ENCODE data around the gene MCCC2. TPM values are rescaled to one million over a fixed set of nuclear protein-coding genes. Genes with fewer than 3 reads are reported as not detected.
A peak's percentile ranks its signal among the peaks of the same experiment; 100 is the strongest.

The MCCC2 gene
- total and polyA plus RNA-seq, 10 of the 15 experiments (the other 5 are each of a cell fraction or from before 2014, with no cell fraction given): 22.2 to 106 (median 77.7) TPM

- TF ChIP-seq WRNIP1 (IDR thresholded peaks at IDR 0.05; ENCODE audit: borderline replicate concordance, low read depth, low read length) (no peak), KAT2A (conservative IDR thresholded peaks at IDR 0.05; ENCODE audit: control insufficient read depth, low read depth, low read length) (no peak), ETV6 (conservative IDR thresholded peaks at IDR 0.05 in 1 of 2, IDR thresholded peaks at IDR 0.05 in 1 of 2; ENCODE audit: borderline replicate concordance in 1 of 2, low read depth in 1 of 2) (peak in 1 of 2 experiments; percentile 19; a peak in 1 of 4 replicates), SREBF2 (IDR thresholded peaks at IDR 0.05; ENCODE audit: low read length) (no peak), NFIC (IDR thresholded peaks at IDR 0.05; ENCODE audit: low read depth, low read length) (no peak), REST (IDR thresholded peaks at IDR 0.05; ENCODE audit: low read depth, low read length) (no peak), USF1 (IDR thresholded peaks at IDR 0.05; ENCODE audit: borderline replicate concordance, extremely low read length, insufficient read depth, low read depth, low read length) (peak; percentile 92), IRF3 (IDR thresholded peaks at IDR 0.05) (peak; percentile 74; the same call in 1 of the 2 replicates), STAT1 (conservative IDR thresholded peaks at IDR 0.05) (0 out of 2 replicates have a peak, but pooled peaks have one; percentile 22), TAF1 (IDR thresholded peaks at IDR 0.05; ENCODE audit: borderline replicate concordance, low read depth, low read length) (peak; percentile 63; the same call in 1 of the 2 replicates), TCF12 (IDR thresholded peaks at IDR 0.05; ENCODE audit: low read depth, low read length) (no peak; the same call in 1 of the 2 replicates), ZBTB33 (IDR thresholded peaks at IDR 0.05) (no peak), SMAD1 (IDR thresholded peaks at IDR 0.05; ENCODE audit: low read depth, partially characterized antibody) (no peak), ZNF274 (IDR thresholded peaks at IDR 0.05; ENCODE audit: insufficient read depth, insufficient read length) (no peak), IKZF1 (conservative IDR thresholded peaks at IDR 0.05) (peak; percentile 83), LARP7 (IDR thresholded peaks at IDR 0.05) (peak; percentile 73; the same call in 1 of the 2 replicates), CEBPB (IDR thresholded peaks at IDR 0.05; ENCODE audit: borderline replicate concordance in 1 of 2, low read depth in 2 of 2, low read length in 2 of 2) (no peak), USF2 (IDR thresholded peaks at IDR 0.05; ENCODE audit: borderline replicate concordance, low read depth, low read length) (peak; percentile 83), POU2F2 (IDR thresholded peaks at IDR 0.05; ENCODE audit: borderline replicate concordance, low read depth, low read length) (peak; percentile 49; the same call in 1 of the 3 replicates), FOXM1 (IDR thresholded peaks at IDR 0.05; ENCODE audit: low read depth, low read length) (no peak; the same call in 1 of the 2 replicates), HDAC2 (IDR thresholded peaks at IDR 0.05) (no peak; the same call in 1 of the 2 replicates)
Measured at GRCh38 chr5:71586941-71587765, at the start of gene MCCC2 (continued).
